ENCODE results near the gene ABTB2.

ABTB2 gene

GRCh38 chr11:34203377-34203871, 154.4 kb downstream of the ABTB2 start:
- DNase-seq: peak in 1 of 10 donors; percentile 37
- intact Hi-C loops (cut with DNase I): no loop called here

GRCh38 chr11:34201129-34201528, 156.7 kb downstream of the ABTB2 start:
- no peak for DNase-seq
- intact Hi-C loops (cut with DNase I): no loop called here

DNA sequence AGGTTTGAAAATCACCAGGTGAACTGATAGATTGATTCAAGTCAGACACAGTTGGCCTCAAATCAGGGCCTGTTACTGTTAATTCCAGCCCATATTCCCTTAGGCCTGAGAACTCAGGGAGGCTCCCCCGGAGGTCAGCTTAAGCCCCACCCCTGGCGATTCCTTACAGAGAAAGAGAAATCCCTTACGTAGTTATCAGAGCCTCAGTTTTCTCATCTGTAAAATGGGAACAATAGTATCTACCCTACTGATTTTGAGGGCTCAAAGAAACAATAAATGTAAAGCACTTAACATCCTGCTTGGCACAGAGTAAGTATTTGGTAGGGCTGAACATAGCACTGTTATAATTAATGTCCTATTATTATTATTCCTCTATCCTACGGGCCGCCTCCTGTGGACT, 158.3 kb downstream of the ABTB2 start:
- intact Hi-C loops (cut with DNase I): no loop called here
- DNase-seq: no peak

DNA sequence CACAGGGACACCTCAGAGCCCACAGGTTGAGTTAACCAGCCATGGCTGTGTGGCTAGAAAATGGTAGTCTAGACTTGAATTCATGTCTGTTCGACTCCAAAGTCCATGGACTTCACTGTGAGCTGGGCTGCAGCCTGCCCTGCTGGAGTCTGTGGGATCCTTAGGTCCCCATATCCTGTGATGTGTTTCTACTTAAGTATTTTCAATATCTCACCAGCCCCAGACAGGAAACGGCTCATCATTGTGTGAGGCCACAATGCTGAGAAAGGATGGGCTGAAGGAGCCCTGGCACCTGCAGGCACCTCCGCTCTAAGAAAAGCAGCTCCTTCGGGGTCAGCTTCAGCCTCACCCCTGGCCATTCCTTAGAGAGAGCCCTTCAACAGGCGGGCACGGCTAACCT, 159.3 kb downstream of the ABTB2 start:
- peak in 1 of 10 donors; percentile 10 for DNase-seq
- intact Hi-C loops (cut with DNase I): no loop called here

DNA sequence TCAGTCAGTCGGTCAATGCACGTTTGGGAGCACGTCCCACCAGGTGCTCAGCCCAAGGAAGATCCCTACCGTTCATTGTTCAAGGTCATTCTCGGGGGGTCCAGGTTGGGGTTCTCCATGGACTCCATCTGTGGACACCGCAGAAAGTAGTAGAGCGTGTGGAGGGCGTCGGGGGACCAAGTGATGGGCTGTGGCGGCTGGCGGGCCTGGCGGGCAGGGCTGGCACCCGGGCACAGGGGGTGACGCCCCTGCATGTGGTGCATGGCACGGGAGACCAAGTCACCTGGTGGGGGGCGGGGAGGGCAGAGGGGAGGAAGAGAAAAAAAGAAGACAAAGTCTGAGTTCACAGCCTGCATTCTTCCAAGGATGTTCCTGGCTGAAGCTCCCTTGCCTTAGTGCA, 160.6 kb downstream of the ABTB2 start:
- intact Hi-C loops (cut with DNase I): no loop called here
- peak in 1 of 10 donors; percentile 74 for DNase-seq

DNA sequence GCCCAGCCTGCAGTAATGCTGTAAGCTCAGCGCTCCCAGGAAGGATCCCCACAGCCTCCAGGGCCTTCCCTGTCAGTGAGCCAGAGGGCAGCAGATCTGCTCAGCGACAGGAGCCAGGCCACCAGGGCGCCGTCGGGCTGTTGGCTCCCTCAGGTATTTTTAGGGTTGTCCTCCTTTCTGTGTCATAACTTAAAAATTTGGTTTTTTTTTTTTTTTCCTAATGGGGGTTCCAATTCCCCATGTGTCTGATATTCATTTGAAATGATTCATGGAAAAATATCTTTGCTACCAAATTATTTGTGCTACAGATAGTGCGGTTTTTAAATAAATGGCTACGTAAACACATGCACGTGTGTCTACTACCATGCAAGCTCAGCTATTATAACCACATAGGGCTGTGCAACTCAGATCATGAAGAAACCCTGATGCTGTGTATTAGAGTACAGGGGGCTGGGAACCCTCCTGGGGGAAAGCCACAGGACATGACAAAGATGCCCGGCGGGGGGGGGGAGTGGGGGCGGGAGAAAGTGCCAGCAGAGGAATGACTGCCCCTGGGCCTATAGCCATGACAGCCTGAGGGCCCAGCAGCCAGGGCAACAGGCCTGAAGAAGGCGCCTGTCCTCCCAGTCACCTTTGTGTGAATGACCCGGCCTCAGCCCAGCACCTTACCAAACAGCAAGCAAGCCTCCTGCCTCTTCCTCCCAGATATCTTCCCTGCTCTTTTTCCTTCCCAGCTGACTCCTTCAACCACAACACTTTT, 163.1 kb downstream of the ABTB2 start:
- DNase-seq: peak in 2 of 10 donors; percentile 35 to 66
- intact Hi-C loops (cut with DNase I): no loop called here

GRCh38 chr11:34192481-34193401, 165.1 kb downstream of the ABTB2 start:
- DNase-seq: peak in 5 of 10 donors; percentile 31 to 89 (median 81)
- intact Hi-C loops (cut with DNase I): no loop called here

- intact Hi-C loops (cut with DNase I): no loop called here
Measured at GRCh38 chr11:34191578-34191977, 166.2 kb downstream of the ABTB2 start.

DNA sequence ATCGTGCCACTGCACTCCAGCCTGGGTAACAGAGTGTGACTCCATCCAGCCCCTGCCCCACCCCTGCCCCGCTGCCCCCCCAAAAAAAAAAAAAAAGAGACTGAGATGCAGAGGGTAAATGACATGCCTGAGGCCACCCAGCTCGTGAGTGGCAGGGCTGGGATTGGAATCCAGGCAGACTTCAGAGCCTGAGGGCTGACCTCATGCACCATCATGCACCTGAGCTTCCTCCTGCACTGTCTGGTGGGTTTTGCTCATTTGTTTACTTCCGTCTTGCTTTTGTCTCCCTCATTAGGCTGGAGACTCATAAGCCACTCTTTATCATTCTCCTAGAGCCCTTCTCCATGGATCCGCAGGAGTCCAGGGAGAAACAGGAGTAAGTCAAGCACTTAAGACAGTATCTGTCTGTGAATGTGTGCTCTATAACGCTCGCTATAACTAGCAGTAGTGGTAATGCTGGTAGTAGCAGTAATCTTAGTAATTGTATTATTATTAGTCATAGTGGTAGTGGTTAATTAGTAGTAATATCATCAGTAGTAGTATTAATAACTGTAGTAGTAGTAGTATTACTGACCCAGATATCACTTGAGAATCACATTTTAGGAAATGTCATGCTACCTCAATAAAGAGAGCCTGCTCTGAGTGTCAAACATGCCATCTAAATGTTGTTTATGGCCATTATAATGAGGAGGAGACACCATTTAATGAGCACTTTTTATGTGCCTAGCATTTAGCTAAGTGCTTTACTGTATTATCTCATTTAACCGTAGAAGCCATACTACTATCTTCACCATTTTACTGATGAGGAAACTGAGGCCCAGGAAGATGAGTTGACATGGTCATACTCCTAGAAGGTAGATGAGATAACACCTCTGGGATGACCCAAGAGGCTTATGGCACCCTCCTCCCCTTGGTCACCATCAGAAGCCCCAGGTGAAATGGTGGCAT, 167.3 kb downstream of the ABTB2 start:
- intact Hi-C loops (cut with DNase I): no loop called here
- peak in 2 of 10 donors; percentile 12 to 15 for DNase-seq

More at GRCh38 chr11:34191578-34191977, 166.2 kb downstream of the ABTB2 start:
- peak in 2 of 10 donors; percentile 59 to 71 for DNase-seq

GRCh38 chr11:34189191-34189590, 168.6 kb downstream of the ABTB2 start:
- peak in 2 of 10 donors; percentile 41 to 48 for DNase-seq
- intact Hi-C loops (cut with DNase I): loop anchor here (5.0 kb wide), 1 partner anchor 73 kb away; no protein-coding TSS in a partner anchor

DNA sequence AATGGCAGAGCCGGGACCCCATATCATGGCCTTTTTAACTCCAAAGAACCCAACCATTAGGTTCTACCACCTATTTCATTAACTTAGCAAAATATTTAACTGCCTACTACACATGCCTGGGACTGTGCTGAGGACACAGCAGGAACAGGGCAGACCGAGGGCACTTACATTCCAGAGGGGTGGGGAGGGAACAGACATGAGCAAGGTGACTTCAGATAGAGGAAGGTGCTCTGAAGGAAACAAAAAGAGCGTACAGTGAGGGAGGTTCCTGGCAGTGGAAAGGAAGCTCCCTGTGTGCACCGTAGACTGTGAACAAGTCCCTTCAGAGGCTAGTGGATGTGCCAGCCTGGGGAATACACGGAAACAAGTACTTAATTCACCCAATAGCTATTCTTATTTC, 169.6 kb downstream of the ABTB2 start:
- DNase-seq: peak in 2 of 10 donors; percentile 21 to 35
- intact Hi-C loops (cut with DNase I): loop anchor here (5.0 kb wide), 1 partner anchor 74 kb away; no protein-coding TSS in a partner anchor

DNA sequence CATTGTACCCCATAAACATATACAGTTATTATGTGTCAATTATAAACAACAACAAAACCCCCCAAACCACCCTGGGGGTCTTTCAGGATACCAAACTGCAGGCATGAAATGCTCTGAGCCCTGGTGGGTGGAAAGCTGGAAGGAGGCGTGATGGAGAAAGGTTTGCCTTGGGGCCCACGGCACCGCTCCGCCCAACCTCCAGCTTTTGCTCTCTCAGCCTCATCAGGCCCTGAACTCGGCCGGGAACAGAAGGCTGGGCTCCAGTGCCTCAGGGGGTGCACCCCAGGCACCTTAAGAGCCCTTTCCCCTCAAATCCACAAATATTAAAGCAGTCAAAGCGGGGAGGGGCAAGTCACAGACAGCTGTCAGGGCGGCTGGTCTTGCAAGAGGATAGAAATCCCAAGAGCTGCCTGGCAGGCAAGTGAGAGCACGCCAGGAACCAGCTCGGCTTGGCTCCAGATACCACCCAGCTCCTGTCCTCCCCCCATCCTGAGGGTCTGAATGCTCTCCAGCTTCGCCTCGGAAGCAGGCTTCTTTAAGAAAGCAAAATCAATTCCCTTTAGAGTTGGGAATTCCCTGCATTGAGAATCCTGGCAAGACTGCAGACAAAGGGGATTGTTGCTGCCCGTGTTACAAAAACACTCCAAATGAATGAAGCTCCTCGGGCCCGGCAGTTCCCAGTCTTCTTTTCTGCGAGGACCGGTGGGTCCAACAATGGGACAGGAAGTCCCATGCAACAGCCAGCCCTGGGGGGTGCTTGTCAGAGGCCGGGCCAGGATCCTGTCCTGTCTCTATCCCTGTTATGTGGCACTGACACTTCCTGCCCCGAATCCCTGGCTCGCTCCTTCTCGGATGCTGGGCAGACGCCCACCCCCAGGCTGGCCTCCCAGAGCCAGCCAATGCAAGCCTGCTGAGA, 171.6 kb downstream of the ABTB2 start:
- DNase-seq: peak in 2 of 10 donors; percentile 67 to 80
- intact Hi-C loops (cut with DNase I): loop anchor here (5.0 kb wide), 1 partner anchor 76 kb away; no protein-coding TSS in a partner anchor

GRCh38 chr11:34184505-34185015, 173.2 kb downstream of the ABTB2 start:
- DNase-seq: peak in 2 of 10 donors; percentile 52 to 60
- intact Hi-C loops (cut with DNase I): loop anchor here (5.0 kb wide), 1 partner anchor 78 kb away; no protein-coding TSS in a partner anchor

- peak in 2 of 10 donors; percentile 47 to 66 for DNase-seq
- intact Hi-C loops (cut with DNase I): no loop called here
Measured at GRCh38 chr11:34183848-34184391, 173.9 kb downstream of the ABTB2 start.

DNA sequence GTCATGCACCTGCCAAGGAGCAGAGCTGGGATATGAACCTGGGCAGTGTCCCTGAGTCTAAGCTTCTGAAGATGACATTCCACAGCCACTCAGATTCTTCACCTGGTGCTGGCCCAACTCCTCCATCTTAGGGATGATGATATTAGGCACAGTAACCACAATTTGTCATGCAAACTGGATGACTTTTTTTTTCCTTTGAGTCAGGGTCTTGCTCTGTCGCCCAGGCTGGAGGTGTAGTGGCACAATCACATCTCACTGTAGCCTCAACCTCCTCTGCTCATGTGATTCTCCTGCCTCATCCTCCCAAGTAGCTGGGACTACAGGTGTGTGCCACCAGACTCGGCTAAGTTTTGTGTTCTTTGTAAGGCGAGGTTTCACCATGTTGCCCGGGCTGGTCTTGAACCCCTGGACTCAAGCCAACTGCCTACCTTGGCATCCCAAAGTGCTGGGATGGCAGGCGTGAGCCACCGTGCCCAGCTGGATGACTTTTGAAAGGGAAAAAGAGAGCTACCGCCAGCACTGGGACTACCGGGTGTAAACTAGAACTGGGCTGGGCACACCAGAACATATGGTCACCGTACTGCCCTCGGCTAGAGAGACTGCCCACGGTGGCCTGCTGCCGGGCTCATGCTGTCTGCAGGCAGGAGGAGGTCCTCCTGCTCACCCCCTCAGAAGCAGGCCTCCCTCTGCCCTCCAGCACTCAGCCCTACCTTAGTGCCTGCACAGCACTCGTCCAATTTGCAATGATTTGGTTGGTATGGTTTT, 174.7 kb downstream of the ABTB2 start:
- peak in 2 of 10 donors; percentile 52 to 70 for DNase-seq
- intact Hi-C loops (cut with DNase I): no loop called here

DNA sequence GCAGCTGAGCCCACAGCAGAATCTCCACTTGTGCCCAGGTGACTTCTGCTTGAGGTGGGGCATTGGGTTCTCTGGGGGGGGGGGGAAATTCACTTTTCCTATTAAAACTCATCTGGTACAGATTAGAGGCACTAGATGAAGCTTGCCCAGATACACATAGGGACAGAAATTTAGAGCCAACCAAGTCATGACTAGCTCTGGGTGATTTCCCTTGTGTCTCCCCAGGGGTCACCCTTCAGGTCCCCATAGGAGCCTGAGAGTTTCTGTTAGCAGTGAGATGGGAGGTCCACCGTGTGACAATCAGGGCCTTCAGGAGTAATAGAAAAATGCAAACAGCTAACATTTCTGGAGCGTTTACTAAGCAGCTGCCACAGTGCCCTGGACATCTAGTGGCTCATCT, 175.4 kb downstream of the ABTB2 start:
- no peak for DNase-seq
- intact Hi-C loops (cut with DNase I): no loop called here

GRCh38 chr11:34181856-34182405, 175.9 kb downstream of the ABTB2 start:
- DNase-seq: peak in 2 of 10 donors; percentile 60 to 66
- intact Hi-C loops (cut with DNase I): no loop called here
